Panc1 (cell line): ENCODE data around the gene TSHZ1. TPM values are rescaled to one million over a fixed set of nuclear protein-coding genes. Genes with fewer than 3 reads are reported as not detected.

ENCODE experiments used
- ATAC-seq: fragments of 200-7000 bp; cut with Tn5 transposase; 2 replicates; pipeline ENCODE4 v1.9.1; 2020; ENCODE audit warnings: mild to moderate bottlenecking, moderate library complexity
- BruUV-seq: library from RNA; stranded (reverse); fragments of 400-500 nt; replicated peaks from 2 replicates; lab custom pipeline; 2021; lab: Mats Ljungman, UMichigan
- CTCF ChIA-PET: fragments of 300-600 bp; sonication (Branson Sonifier 250); formaldehyde crosslinking; loops from one replicate; lab custom pipeline; 2022; ENCODE audit warnings: antibody characterized with exemption; lab: Charles Lee
- POLR2A ChIA-PET: fragments of 300-600 bp; sonication (Branson Sonifier 250); formaldehyde crosslinking; loops from one replicate; lab custom pipeline; 2022; ENCODE audit warnings: antibody characterized with exemption; lab: Charles Lee
- DNase-seq: peaks from one replicate; pipeline ENCODE4 v3.0.0-alpha.2; 2010; ENCODE audit warnings: low read depth, low spot score
- H3K27ac ChIP-seq: 2 replicates; pipeline ENCODE4 v1.5.1; 2011; ENCODE audit warnings: mild to moderate bottlenecking, low read length, inconsistent platforms
- H3K27me3 ChIP-seq: fragments of 200-500 bp; sonication (Bioruptor generic); 2 replicates; pipeline ENCODE4 v1.6.0; 2014; ENCODE audit warnings: low read length, inconsistent platforms; ENCODE audit not compliant: control insufficient read depth, insufficient read depth
- H3K36me3 ChIP-seq: fragments of 200-500 bp; sonication (Bioruptor generic); 2 replicates; pipeline ENCODE4 v1.5.1; 2014; ENCODE audit warnings: inconsistent platforms, mild to moderate bottlenecking, low read length, moderate library complexity; ENCODE audit not compliant: control insufficient read depth, insufficient read depth
- H3K4me1 ChIP-seq: 2 replicates; pipeline ENCODE4 v1.5.1; 2011; ENCODE audit warnings: inconsistent platforms, mild to moderate bottlenecking, low read length, moderate library complexity; ENCODE audit not compliant: control insufficient read depth, insufficient read depth
- H3K4me3 ChIP-seq, 2 experiments: 2 replicates each; pipeline ENCODE4 v1.5.1; 2011 to 2012; ENCODE audit warnings: low read depth in 2 of 2, low read length in 2 of 2, mild to moderate bottlenecking in 2 of 2, inconsistent platforms in 1 of 2, moderate library complexity in 1 of 2
- H3K9me3 ChIP-seq: fragments of 200-500 bp; sonication (Bioruptor generic); 2 replicates; pipeline ENCODE4 v1.5.1; 2014; ENCODE audit warnings: low read depth, mild to moderate bottlenecking, inconsistent platforms, low read length, moderate library complexity; ENCODE audit not compliant: control insufficient read depth, insufficient read depth
- CTCF ChIP-seq: fragments of 450-650 bp; IDR thresholded peaks from 2 replicates; pipeline ENCODE4 v1.5.1; 2017; ENCODE audit warnings: mild to moderate bottlenecking
- POLR2AphosphoS5 ChIP-seq: IDR thresholded peaks from 2 replicates; pipeline ENCODE4 v1.6.1; 2012; ENCODE audit warnings: mild to moderate bottlenecking, low read depth, low read length, moderate library complexity
- SIN3A ChIP-seq: IDR thresholded peaks from 2 replicates; pipeline ENCODE4 v1.6.1; 2012; ENCODE audit warnings: low read depth, mild to moderate bottlenecking, low read length, moderate library complexity, borderline replicate concordance; ENCODE audit not compliant: insufficient read depth
- TCF7L2 ChIP-seq: IDR thresholded peaks from 2 replicates; pipeline ENCODE4 v1.6.1; 2011; ENCODE audit warnings: mild to moderate bottlenecking, low read depth, low read length, inconsistent platforms
- in situ Hi-C: cut with HindIII; loops from 2 replicates; pipeline ENCODE4 v1.10.0; 2016; ENCODE audit warnings: low sequenced_read_pairs, low pct_unique_long_range_greater_than_20kb
- intact Hi-C: fragments of 100-400 bp; cut with micrococcal nuclease; formaldehyde crosslinking; loops from one replicate; pipeline ENCODE4 v1.10.0; 2022; ENCODE audit not compliant: unreplicated experiment
- total RNA-seq: library from RNA; stranded (reverse); gene quantifications from one replicate; pipeline ENCODE4 v1.2.1, GENCODE V29; 2021; ENCODE audit not compliant: unreplicated experiment
- TF ChIP-seq, protein P1 (sequence below), 2 experiments: IDR thresholded peaks; 2 replicates each; pipeline ENCODE4 v1.6.1; 2011 to 2012; ENCODE audit warnings: low read depth in 2 of 2, control low read depth in 1 of 2, low read length in 1 of 2, mild to moderate bottlenecking in 1 of 2, moderate library complexity in 1 of 2; ENCODE audit not compliant: insufficient read depth in 1 of 2

The TSHZ1 gene
- total RNA-seq, 1 experiment from 2014 or later: 10.0 TPM

DNA sequence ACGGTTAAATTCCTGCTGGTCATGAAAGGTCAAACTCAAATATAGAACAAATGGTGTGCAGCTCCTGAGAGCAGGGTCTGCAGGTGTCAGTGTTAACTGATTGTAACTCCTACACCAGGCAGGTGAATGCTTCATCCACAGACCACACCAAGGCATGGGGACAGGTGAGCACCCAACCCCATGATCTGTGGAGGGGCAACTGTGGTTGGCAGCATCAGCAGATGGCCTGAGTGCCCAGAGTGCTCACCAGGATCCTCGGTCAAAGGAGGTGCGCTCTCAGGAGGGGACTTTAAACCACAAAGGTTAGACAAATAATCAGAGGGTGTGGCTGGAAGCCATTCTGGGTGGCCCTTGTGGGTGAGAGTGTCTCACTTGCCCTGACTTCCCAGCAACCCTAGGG lies 46.1 kb upstream of the TSHZ1 start:
- peaks cover 10% of the 10 kb centered on the region for H3K4me1 ChIP-seq
- BruUV-seq: no TSS peak
- H3K9me3 ChIP-seq: no peaks in the 10 kb centered on the region
- intact Hi-C loops: no loop called here
- ChIA-PET POLR2A (no interaction called here), CTCF (no interaction called here)
- DNase-seq: no peak
- in situ Hi-C loops: no loop called here
- no peaks in the 10 kb centered on the region for H3K27me3 ChIP-seq
- ATAC-seq: no peak
- H3K36me3 ChIP-seq: no peaks in the 10 kb centered on the region
- no peak overlapping the region for H3K27ac ChIP-seq
- TF ChIP-seq POLR2AphosphoS5 (no peak), TCF7L2 (no peak), SIN3A (no peak), CTCF (no peak)
- TF ChIP-seq, protein P1, sequence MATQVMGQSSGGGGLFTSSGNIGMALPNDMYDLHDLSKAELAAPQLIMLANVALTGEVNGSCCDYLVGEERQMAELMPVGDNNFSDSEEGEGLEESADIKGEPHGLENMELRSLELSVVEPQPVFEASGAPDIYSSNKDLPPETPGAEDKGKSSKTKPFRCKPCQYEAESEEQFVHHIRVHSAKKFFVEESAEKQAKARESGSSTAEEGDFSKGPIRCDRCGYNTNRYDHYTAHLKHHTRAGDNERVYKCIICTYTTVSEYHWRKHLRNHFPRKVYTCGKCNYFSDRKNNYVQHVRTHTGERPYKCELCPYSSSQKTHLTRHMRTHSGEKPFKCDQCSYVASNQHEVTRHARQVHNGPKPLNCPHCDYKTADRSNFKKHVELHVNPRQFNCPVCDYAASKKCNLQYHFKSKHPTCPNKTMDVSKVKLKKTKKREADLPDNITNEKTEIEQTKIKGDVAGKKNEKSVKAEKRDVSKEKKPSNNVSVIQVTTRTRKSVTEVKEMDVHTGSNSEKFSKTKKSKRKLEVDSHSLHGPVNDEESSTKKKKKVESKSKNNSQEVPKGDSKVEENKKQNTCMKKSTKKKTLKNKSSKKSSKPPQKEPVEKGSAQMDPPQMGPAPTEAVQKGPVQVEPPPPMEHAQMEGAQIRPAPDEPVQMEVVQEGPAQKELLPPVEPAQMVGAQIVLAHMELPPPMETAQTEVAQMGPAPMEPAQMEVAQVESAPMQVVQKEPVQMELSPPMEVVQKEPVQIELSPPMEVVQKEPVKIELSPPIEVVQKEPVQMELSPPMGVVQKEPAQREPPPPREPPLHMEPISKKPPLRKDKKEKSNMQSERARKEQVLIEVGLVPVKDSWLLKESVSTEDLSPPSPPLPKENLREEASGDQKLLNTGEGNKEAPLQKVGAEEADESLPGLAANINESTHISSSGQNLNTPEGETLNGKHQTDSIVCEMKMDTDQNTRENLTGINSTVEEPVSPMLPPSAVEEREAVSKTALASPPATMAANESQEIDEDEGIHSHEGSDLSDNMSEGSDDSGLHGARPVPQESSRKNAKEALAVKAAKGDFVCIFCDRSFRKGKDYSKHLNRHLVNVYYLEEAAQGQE (IDR thresholded peaks at IDR 0.05; ENCODE audit: insufficient read depth in 1 of 2, low read depth in 2 of 2, low read length in 1 of 2): no peak
- no peak overlapping the region for H3K4me3 ChIP-seq

- Histone ChIP-seq H3K27me3 (no peaks in the 10 kb centered on the region), H3K9me3 (no peaks in the 10 kb centered on the region), H3K27ac (no peak overlapping the region), H3K4me1 (peaks cover 5% of the 10 kb centered on the region), H3K4me3 (no peak overlapping the region), H3K36me3 (no peaks in the 10 kb centered on the region)
- ChIA-PET CTCF (no interaction called here), POLR2A (no interaction called here)
- no TSS peak for BruUV-seq
- ATAC-seq: no peak
- TF ChIP-seq, protein P1 (IDR thresholded peaks at IDR 0.05; ENCODE audit: insufficient read depth in 1 of 2, low read depth in 2 of 2, low read length in 1 of 2): no peak
- no peak for TF ChIP-seq SIN3A
- TF ChIP-seq CTCF: no peak
- no peak for TF ChIP-seq TCF7L2
- TF ChIP-seq POLR2AphosphoS5: no peak
- intact Hi-C loops: no loop called here
- no peak for DNase-seq
- in situ Hi-C loops: no loop called here
Measured at GRCh38 chr18:75165926-75166325, 44.7 kb upstream of the TSHZ1 start.
